Measurements from ENCODE around the gene DNAJC17.

DNAJC17 gene, protein sequence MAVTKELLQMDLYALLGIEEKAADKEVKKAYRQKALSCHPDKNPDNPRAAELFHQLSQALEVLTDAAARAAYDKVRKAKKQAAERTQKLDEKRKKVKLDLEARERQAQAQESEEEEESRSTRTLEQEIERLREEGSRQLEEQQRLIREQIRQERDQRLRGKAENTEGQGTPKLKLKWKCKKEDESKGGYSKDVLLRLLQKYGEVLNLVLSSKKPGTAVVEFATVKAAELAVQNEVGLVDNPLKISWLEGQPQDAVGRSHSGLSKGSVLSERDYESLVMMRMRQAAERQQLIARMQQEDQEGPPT

DNA sequence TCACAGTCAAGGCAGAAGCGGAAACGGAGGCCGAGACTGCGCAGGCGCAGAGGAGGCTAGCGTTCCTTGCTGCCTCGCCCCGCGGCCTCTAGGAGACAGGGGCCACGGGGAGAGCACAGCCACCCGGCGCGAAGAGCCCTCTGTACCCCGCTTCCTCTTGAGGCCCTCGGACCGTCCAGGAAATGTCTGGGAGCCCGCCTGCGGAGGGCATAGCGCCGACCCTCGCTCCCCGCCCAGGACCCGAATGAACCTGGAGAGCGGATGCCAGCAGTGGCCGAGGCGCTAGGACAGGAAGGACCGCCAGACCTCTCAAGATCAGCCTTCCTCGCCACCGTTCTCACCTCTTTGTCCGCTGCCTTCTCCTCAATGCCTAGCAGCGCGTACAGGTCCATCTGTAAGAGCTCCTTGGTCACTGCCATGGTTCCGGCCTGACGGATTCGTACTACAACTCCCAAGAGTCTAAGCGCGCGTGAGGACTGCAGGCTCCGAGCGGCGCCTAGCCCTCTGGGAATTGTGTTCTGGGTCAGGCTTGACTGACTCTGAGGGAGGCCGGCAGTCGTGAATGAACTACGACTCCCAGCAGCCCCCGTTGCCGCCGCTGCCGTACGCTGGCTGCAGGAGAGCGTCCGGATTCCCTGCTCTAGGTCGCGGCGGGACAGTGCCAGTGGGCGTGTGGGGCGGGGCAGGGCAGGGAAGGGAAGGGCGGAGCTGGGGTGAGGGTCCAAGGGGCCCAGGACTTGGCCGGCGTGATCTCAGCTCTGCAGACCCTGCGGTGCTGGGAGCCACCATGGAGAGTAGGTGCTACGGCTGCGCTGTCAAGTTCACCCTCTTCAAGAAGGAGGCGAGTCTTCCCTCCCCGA lies at the start of gene DNAJC17, which contains the start of gene ZFYVE19:
Gene DNAJC17, minus strand, starts transcription at position 446 of the 860 bp plus-strand sequence. Its CDS starts 27 bp downstream, at position 419.
Gene ZFYVE19, plus strand, starts transcription at position 62 of the 860 bp plus-strand sequence. Its CDS starts 501 bp downstream, at position 563.
- peak; percentile 98 for DNase-seq

DNA sequence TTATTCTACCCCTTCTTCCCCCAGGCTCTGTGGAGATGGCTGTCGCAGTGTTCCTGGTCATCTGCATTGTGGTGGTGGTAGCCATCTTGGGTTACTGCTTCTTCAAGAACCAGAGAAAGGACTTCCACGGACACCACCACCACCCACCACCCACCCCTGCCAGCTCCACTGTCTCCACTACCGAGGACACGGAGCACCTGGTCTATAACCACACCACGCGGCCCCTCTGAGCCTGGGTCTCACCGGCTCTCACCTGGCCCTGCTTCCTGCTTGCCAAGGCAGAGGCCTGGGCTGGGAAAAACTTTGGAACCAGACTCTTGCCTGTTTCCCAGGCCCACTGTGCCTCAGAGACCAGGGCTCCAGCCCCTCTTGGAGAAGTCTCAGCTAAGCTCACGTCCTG lies 49.5 kb upstream of the DNAJC17 start:
- DNase-seq = no peak

DNA sequence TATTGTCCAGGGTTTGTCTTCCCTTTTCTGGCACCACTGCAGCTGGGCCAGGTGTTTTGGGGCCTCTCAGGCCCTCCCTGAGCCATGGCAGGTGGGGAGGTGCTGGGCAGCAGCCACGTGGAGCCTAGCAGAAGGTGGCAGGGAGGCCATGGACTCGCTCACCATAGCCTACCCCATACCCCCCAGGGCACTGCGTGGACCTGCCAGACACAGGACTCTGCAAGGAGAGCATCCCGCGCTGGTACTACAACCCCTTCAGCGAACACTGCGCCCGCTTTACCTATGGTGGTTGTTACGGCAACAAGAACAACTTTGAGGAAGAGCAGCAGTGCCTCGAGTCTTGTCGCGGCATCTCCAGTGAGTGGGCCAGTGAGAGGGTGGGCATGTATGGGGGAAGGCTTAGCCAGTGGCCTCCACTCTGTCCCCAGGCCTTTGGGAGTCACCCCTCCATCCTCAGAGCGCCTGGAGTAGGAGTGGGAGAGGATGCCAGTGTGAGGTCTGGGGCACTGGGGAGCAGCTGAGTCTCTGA lies 48.5 kb upstream of the DNAJC17 start:
- no peak for DNase-seq

DNA sequence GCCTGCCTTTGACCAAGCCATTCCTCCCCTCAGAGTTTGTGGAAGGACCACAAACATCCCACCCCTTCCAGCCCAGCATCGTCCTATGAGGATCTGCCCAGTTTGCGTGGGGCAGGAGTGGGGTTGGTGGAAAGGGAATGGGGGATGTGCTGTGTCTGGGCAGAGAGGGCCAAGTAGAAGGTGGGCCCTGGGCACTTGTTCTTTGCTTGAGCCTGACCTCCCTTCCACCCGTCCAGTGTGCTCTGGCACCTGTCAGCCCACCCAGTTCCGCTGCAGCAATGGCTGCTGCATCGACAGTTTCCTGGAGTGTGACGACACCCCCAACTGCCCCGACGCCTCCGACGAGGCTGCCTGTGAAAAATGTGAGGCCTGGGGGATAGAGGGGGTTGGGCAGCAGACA lies 46.9 kb upstream of the DNAJC17 start:
- DNase-seq = no peak

DNA sequence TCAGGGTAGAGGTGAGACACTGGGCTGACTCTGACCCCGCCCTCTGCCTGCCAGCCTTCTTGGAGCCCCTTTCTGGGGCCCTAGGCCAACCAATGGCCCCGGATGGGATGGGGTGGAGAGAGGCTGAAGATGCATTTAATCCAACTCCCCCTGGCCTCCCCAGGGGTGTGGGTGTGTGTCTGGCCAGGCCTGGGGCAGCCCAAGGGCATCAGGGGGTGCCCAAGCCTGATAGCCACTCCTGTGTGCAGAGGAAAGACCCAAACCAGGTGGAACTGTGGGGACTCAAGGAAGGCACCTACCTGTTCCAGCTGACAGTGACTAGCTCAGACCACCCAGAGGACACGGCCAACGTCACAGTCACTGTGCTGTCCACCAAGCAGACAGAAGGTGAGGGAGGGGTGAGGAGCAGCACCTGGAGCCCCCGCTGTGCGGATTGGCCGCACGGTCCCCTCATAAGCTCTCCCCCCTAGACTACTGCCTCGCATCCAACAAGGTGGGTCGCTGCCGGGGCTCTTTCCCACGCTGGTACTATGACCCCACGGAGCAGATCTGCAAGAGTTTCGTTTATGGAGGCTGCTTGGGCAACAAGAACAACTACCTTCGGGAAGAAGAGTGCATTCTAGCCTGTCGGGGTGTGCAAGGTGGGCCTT lies 46.1 kb upstream of the DNAJC17 start:
- no peak for DNase-seq

- DNase-seq = no peak
Observed at GRCh38 chr15:40852529-40852928, 45.3 kb upstream of the DNAJC17 start.

- DNase-seq = no peak
Observed at GRCh38 chr15:40850576-40851112, 43.4 kb upstream of the DNAJC17 start.

GRCh38 chr15:40847223-40847961 lies 40.1 kb upstream of the DNAJC17 start:
- no peak for DNase-seq

DNA sequence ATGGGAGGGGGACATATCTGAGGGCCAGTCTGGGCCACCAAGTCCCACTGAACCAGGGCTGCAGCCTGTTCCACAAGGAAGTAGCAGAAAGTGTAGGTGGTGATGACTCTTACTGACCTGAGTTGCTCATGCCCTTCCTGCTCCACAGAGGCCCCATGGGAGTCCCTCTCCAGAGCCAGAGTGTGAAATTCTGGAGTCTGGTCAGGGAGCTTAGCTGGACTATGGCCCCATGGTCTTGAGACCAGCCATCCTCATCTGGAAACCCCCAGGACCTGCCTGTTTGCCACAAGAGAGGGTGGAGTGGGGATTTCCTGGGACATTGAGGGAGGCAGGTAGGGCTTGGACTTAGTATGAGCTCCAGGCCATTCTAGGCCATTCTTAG lies 39.6 kb upstream of the DNAJC17 start:
- no peak for DNase-seq

GRCh38 chr15:40845511-40846284 lies 38.4 kb upstream of the DNAJC17 start:
- no peak for DNase-seq

GRCh38 chr15:40845036-40845435 lies 37.8 kb upstream of the DNAJC17 start:
- DNase-seq = no peak

DNA sequence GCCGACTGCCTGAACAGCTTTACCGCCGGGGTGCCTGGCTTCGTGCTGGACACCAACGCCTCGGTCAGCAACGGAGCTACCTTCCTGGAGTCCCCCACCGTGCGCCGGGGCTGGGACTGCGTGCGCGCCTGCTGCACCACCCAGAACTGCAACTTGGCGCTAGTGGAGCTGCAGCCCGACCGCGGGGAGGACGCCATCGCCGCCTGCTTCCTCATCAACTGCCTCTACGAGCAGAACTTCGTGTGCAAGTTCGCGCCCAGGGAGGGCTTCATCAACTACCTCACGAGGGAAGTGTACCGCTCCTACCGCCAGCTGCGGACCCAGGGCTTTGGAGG lies 37.4 kb upstream of the DNAJC17 start:
- DNase-seq = peak; percentile 18

- DNase-seq = peak; percentile 24
Observed at GRCh38 chr15:40843885-40844695, 36.8 kb upstream of the DNAJC17 start, which contains the start of gene SPINT1. Gene SPINT1, plus strand, starts transcription at chr15:40844048. Its CDS starts 507 bp downstream, at chr15:40844555.

GRCh38 chr15:40843261-40843884 lies 36.1 kb upstream of the DNAJC17 start:
- DNase-seq = no peak

GRCh38 chr15:40841741-40842140 lies 34.5 kb upstream of the DNAJC17 start:
- DNase-seq = no peak

- DNase-seq = no peak
Observed at GRCh38 chr15:40838756-40839155, 31.5 kb upstream of the DNAJC17 start.

DNA sequence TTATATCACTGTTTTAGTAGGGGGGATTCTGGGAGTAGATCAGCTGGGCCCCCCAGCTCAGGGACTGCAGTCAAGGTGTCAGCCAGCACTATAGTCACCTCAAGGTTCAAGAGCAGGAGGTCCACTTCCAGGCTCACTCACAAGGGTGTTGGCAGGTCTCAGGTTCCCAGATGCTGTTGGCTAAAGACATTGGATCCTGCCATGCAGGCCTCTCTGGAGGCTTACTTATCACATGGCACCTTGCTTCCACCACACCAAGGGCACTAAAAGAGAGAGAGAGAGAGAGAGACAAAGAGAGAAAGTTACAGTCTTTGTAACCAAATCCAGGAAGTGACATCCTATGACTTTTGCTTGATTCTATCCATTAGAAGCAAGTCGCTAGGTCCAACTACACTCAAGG lies 28.7 kb upstream of the DNAJC17 start:
- no peak for DNase-seq

GRCh38 chr15:40832903-40833302 lies 25.6 kb upstream of the DNAJC17 start:
- no peak for DNase-seq

GRCh38 chr15:40831861-40832260 lies 24.6 kb upstream of the DNAJC17 start:
- no peak for DNase-seq

- DNase-seq = no peak
Observed at GRCh38 chr15:40830884-40831283, 23.6 kb upstream of the DNAJC17 start.

Measured in activated CD4-positive, alpha-beta T cell treated with anti-CD3 and anti-CD28 coated beads, Interleukin-2, amount 50 U/mL, for 16 hours (primary cell).